Esophagus muscularis mucosa (tissue), 4 donors: Measurements from ENCODE around the gene INPP5F.

ENCODE experiments used
- EP300 ChIP-seq: sonication (generic); formaldehyde crosslinking; IDR thresholded peaks from one replicate; pipeline ENCODE4 v1.6.1; 2017; ENCODE audit warnings: antibody characterized with exemption
- POLR2AphosphoS5 ChIP-seq, 2 donors: sonication (generic); formaldehyde crosslinking; IDR thresholded peaks; one replicate each; pipeline ENCODE4 v1.6.1; 2017; ENCODE audit warnings: antibody characterized with exemption in 2 of 2
- TF ChIP-seq, protein P1 (sequence below), 3 experiments: fragments of 200-600 bp in 2 of 3; fragments of 450-650 bp in 1 of 3; sonication (generic) in 2 of 3; IDR thresholded peaks; one replicate each; pipeline ENCODE4 v1.5.1; 2017 to 2019; ENCODE audit warnings: antibody characterized with exemption in 3 of 3, mild to moderate bottlenecking in 2 of 3, moderate library complexity in 1 of 3

DNA sequence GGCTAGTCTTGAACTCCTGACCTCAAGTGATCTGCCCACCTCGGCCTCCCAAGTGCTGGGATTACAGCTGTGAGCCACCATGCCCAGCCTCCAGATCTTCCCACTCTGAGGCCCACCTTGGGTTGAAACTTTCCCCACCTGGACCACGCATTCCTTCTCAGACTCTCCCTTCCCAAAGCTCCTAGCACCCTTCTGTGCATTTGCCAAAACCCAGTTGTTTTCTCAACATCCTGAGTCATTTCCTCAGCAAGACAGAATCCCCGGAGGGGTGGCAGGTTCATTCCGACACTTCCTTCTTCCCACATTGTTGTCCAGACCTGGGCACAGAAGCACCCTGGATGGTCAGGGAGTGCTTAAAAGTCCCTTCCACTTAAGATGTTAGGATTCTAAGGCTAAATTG is 45.8 kb upstream of the INPP5F start:
- TF ChIP-seq, protein P1, sequence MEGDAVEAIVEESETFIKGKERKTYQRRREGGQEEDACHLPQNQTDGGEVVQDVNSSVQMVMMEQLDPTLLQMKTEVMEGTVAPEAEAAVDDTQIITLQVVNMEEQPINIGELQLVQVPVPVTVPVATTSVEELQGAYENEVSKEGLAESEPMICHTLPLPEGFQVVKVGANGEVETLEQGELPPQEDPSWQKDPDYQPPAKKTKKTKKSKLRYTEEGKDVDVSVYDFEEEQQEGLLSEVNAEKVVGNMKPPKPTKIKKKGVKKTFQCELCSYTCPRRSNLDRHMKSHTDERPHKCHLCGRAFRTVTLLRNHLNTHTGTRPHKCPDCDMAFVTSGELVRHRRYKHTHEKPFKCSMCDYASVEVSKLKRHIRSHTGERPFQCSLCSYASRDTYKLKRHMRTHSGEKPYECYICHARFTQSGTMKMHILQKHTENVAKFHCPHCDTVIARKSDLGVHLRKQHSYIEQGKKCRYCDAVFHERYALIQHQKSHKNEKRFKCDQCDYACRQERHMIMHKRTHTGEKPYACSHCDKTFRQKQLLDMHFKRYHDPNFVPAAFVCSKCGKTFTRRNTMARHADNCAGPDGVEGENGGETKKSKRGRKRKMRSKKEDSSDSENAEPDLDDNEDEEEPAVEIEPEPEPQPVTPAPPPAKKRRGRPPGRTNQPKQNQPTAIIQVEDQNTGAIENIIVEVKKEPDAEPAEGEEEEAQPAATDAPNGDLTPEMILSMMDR (IDR thresholded peaks at IDR 0.05), result no peak
- no peak for TF ChIP-seq POLR2AphosphoS5 (IDR thresholded peaks at IDR 0.05)
- no peak for TF ChIP-seq EP300
